Stimulated activated CD8-positive, alpha-beta memory T cell treated with anti-CD3 and anti-CD28 coated beads, Interleukin-2, amount 100 ng/mL, for 1 hour (primary cell): ENCODE results near the gene OR2F2.

Source experiments
- DNase-seq, 2 donors: peaks; one replicate each; pipeline ENCODE4 v3.0.0-alpha.2; 2020; ENCODE audit warnings: low read depth in 2 of 2

OR2F2 gene

GRCh38 chr7:143914938-143915652, 19.9 kb upstream of the OR2F2 start:
- DNase-seq, result no peak

GRCh38 chr7:143924851-143925250, 10.2 kb upstream of the OR2F2 start:
- DNase-seq, result no peak

- no peak for DNase-seq
Measured at GRCh38 chr7:143929224-143929920, 5.7 kb upstream of the OR2F2 start.

- no peak for DNase-seq
Measured at GRCh38 chr7:143931739-143932138, 3.3 kb upstream of the OR2F2 start.

- DNase-seq, result no peak
Measured at GRCh38 chr7:143936087-143937009, 1.3 kb downstream of the OR2F2 start.

GRCh38 chr7:143938379-143939243, 3.6 kb downstream of the OR2F2 start:
- DNase-seq, result no peak

GRCh38 chr7:143945423-143945822, 10.4 kb downstream of the OR2F2 start:
- no peak for DNase-seq

GRCh38 chr7:143947111-143947510, 12.1 kb downstream of the OR2F2 start:
- no peak for DNase-seq

- DNase-seq, result no peak
Measured at GRCh38 chr7:143948733-143949132, 13.7 kb downstream of the OR2F2 start.

GRCh38 chr7:143953421-143953820, 18.4 kb downstream of the OR2F2 start:
- DNase-seq, result no peak

- DNase-seq, result no peak
Measured at GRCh38 chr7:143954135-143954534, 19.1 kb downstream of the OR2F2 start.

- no peak for DNase-seq
Measured at GRCh38 chr7:143954544-143954943, 19.5 kb downstream of the OR2F2 start, which contains the start of gene OR2F1. OR2F1 (plus strand) TSS chr7:143954844; CDS start chr7:143959971, 5,127 bp downstream.

GRCh38 chr7:143958781-143959180, 23.7 kb downstream of the OR2F2 start:
- DNase-seq, result no peak

GRCh38 chr7:143960813-143961610, 26.0 kb downstream of the OR2F2 start:
- no peak for DNase-seq

GRCh38 chr7:143965280-143965679, 30.2 kb downstream of the OR2F2 start:
- no peak for DNase-seq

- no peak for DNase-seq
Measured at GRCh38 chr7:143967398-143967797, 32.4 kb downstream of the OR2F2 start.

GRCh38 chr7:143973870-143974416, 38.9 kb downstream of the OR2F2 start:
- DNase-seq, result no peak

GRCh38 chr7:143974459-143974858, 39.4 kb downstream of the OR2F2 start:
- DNase-seq, result no peak

GRCh38 chr7:143975617-143976016, 40.6 kb downstream of the OR2F2 start:
- DNase-seq, result no peak

GRCh38 chr7:143978585-143978984, 43.6 kb downstream of the OR2F2 start:
- DNase-seq, result no peak
